HG03460 (cell line): Measurements from ENCODE around the gene DIS3L2.
"Not testable (repeated sequence)": the region's sequence is repeated elsewhere in the genome, so short reads cannot be mapped to it uniquely, and the experiment has no call there.

ENCODE experiments used
- ATAC-seq: cut with Tn5 transposase; IDR thresholded peaks from one replicate; pipeline ENCODE4 v1.9.1; 2021; ENCODE audit not compliant: unreplicated experiment

DIS3L2 gene

GRCh38 chr2:232363064-232363783, 401.7 kb downstream of the DIS3L2 start:
- not testable (repeated sequence) for ATAC-seq

GRCh38 chr2:232363784-232364615, 402.5 kb downstream of the DIS3L2 start:
- ATAC-seq = no peak

- not testable (repeated sequence) for ATAC-seq
Observed at GRCh38 chr2:232364806-232365594, 403.5 kb downstream of the DIS3L2 start.

DNA sequence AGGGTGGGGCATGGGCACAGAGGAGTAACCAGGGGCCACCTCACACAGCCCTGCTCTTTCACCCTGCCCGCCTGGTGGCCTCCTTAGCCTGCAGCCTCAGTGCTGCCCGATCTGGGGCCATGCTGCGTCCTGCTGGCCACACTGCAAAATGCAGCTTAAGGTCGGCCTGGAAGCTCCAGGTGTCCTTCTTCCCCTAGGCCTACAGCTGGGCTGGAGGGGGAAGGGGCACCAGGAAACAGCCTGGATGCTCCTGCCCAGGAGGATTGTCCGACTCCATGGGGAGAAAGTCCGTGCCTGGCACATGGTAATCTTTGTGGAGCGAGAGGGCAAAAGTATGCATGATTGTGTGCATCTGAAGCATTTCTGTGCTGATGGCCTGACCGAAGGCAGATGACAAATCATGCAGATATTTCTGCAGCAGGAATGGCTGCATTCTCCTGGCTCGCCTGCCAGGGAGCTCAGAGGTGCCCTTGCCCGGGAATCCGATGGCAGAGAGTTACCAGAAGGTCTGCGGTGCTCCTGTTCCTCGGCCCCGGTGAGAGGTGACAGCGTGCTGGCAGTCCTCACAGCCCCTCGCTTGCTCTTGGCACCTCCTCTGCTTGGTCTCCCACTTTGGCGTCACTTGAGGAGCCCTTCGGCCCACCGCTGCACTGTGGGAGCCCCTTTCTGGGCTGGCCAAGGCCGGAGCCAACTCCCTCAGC, 404.3 kb downstream of the DIS3L2 start:
- ATAC-seq = no peak

DNA sequence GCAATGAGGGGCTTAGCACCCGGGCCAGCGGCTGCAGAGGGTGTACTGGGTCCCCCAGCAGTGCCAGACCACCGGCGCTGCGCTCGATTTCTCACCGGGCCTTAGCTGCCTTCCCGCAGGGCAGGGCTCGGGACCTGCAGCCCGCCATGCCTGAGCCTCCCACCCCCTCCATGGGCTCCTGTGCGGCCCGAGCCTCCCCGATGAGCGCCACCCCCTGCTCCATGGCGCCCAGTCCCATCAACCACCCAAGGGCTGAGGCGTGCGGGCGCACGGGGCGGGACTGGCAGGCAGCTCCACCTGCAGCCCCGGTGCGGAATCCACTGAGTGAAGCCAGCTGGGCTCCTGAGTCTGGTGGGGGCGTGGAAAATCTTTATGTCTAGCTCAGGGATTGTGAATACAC, 404.9 kb downstream of the DIS3L2 start:
- ATAC-seq = not testable (repeated sequence)

- ATAC-seq = no peak
Observed at GRCh38 chr2:232367016-232367415, 405.5 kb downstream of the DIS3L2 start.

DNA sequence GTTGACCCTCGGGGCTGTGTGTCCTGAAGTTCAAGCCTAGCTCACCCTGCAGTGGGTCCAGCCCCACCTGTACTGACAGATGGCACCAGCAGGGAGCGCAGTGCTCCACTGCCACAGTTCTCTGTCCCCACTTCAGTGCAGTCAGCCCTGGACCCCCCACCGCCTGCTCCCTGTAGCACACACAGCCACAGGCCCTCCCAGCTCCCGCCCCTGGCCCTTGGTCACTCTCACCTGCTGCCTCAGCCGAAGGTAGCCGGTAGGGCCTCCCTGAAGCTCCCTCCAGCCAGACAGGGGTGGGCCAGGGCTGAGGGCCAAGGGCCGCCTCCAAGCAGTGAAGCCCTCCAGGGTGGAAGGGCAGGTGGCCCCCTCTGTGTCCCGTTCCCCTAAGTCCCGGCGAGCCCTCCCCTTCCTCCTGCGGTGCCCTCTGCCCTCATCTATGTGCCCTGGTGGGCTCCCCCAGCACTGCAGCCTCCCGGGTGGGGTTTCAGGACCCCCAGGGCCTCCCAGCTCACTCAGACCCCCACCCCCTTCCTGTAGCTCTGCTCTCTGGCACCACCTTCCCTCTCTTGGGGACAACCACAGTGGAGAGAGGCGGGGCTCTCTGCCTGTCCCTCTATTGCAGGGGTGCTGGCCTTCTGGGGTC, 406.2 kb downstream of the DIS3L2 start:
- ATAC-seq = no peak

DNA sequence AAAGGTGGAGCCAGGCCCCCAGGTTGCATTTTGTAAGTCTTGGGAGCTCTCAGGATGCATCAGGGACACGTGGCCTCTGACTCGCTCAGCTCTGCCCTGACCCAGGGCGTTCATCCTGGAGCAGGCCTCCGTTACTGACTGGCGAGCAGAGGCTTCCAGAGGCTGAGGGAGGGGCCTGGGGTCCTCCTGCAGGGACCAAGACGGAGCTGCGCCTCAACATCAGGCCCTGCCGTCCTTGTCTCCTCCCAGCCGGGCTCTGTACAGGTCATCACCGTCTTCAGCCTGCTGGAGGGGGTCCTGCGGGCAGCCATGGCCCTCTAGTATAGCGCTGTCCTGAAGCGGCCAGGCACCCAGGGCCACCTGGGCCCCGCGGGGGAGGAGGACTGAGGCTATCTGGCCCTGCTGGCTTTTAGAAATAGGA, 406.8 kb downstream of the DIS3L2 start:
- no peak for ATAC-seq

GRCh38 chr2:232369126-232369951, 407.8 kb downstream of the DIS3L2 start:
- ATAC-seq = no peak

GRCh38 chr2:232370007-232370406, 408.5 kb downstream of the DIS3L2 start:
- ATAC-seq = not testable (repeated sequence)

GRCh38 chr2:232372231-232373208, 411.0 kb downstream of the DIS3L2 start:
- ATAC-seq = no peak

DNA sequence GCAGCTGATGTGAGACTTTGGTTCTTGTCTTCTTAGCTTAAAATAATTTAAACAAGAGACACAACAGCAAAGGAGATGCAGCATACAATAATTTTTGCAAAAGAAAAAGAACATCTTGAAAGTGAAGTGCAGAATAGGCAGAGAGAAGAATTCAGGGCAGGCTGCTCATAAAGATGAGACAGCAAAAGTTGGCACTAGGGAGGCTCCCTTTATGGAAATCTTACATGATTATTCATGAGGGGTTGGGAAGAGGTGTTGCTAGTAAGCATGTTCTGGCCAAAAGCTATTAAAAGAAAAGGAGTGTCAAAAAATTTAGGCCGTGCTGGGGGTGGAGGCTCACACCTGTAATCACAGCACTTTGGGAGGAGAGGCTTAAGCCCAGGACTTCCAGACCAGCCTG, 412.8 kb downstream of the DIS3L2 start:
- ATAC-seq = no peak

DNA sequence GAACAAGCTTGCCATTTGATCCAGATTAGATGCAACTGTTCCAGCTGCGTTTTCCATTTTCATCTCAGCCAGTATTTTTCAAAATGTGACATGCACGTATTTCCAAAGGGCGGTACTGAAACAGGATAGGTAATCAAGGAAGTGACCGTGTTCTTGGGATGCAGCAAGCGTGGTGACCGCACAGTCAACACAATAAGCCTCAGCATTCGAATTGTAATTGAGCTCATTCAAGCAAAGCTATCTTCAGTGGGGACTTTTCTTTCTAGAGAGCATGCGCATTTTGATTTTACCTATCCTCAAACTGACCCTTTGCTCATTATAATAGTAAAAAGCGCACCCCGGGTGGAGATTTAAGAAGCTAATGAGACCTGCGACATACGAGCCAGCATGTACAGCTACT, 413.7 kb downstream of the DIS3L2 start:
- ATAC-seq = no peak

DNA sequence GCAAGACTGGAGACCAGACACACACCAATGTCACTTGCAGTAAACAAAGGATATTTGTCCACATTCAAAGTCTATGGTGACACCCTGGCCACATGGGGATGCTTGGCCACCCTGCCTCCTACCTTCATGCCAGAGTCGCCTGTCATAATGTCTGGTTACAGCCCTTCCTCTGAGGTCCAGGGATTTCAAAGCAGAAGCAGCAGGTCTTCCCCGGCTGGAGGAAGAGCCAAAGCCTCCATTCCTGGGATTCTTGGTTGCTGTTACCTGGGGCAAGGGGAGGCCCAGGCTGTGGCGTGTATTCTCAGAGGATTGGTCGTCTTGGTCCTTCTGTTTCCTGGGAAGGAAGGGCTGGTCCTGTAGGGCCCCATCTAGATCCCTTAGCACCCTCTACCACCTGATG, 414.7 kb downstream of the DIS3L2 start:
- ATAC-seq = no peak

GRCh38 chr2:232376713-232377112, 415.2 kb downstream of the DIS3L2 start:
- ATAC-seq = no peak

DNA sequence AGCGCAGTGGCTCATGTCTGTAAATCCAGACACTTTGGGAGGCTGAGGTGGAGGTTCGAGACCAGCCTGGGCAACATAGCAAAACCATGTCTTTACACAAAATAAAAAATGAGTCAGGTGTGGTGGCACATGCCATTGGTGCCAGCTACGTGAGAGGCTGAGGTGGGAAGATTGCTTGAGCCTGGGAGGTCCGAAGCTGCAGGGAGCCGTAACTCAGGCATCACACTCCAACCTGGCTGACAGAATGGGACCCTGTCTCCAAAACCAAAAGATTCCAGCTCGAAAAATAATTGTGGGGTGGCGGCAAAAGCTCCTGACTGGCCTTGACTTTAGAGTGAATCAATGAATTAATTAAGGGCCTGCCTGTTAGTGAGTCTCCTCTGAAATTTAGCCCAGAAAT, 415.8 kb downstream of the DIS3L2 start:
- no peak for ATAC-seq

DNA sequence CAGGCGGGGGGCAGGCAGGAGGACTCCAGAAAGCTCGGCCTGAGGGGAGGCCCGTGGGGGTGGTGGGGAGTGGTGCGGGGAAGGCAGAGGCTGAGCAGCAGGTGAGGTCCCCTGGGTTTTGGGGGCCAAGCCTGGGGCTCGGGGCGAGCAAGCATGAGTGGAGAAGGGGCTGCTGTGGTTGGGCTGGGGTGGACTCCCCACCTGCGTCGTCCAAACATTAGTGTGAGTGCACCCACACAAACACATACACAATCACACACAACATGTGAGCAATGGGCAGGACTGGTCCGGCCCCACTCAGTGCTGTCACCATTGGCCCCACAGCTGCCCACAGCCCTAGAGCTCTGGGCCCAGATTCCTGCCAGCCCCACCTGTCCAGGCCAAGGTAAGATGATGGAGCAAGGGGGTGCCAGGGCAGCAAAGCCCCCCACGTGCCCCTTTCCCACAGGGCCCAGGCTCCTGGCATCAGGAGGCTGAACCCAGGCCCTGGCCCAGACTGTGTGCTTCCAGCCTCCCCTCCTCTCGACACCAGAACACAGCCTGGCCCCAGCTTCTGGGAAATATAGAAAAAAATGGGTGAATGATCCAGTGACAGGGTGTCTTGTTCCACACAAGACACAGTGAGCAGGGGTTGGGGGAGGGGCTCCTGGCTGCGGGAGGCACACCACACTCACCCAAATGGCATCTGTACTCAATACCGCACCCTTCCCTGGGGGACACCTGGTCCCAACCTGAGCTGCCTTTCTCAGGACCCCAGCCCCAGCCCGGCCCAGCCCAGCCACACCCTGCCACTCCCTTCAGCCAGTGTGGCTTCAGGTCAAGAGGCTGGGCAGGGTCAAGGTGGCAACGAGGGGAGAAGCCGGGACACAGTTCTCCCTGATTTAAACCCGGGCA, 416.6 kb downstream of the DIS3L2 start:
- ATAC-seq = no peak
